Kasumi-1 (cell line): Measurements from ENCODE around the gene GNA14.
"Not testable (repeated sequence)": the region's sequence is repeated elsewhere in the genome, so short reads cannot be mapped to it uniquely, and the experiment has no call there.

ENCODE experiments used
- DNase-seq, 2 experiments: peaks; one replicate each; lab custom pipeline; 2025; lab: John Stamatoyannopoulos, UW

GNA14 gene

DNA sequence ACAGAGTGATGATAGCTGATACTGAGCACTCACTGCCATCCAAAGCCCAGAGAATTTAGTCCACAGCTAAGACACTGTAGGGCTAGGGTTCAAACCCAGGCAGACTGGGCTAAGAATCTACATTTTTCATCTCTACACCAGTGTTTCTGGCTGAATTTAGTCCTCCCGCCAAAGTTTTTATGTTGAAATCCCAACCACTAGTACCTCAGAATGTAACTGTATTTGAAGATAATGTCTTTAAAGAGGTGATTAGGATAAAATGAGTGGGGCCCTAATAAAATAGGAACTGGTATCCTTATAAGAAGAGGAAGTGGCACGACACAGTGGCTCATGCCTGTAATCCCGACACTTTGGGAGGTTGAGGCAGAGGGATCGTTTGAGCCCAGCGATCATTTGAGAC, 4.3 kb downstream of the GNA14 start:
- no peak for DNase-seq

DNA sequence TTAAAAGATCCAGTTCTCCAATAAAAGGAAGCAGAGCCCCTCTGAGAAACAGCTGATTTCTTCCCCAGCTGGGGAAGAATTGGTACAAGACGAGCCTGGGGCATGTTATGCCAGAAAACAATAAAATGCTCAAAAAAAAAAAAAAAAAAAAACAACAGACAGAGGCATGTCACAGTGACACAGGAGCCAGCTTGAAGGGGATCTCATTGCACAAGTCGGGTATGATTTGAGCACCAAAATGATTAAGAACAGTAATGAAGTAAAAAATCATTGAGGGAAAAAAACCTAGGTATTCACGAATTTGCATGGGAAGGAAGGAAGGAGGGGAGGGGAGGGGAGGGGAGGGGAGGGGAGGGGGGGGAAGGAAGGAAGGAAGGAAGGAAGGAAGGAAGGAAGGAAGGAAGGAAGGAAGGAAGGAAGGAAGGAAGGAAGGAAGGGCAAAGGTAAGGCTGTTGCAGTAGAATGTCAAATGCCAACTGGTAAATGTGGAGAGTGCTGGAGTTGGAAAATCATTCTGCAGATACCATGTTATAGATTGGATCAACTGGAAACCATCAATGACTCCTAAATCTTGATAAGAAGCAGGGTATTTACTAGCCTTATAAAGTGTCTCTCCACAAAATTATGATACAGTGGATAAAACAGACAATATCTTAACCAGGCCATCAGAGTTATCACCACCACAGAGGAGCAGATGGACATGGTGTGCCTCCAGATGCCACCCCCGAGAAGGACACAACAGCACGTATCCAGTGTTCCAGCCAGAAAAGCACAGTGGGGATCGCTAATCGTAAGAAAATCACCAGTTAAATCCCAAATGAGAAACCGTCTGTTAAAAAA, 7.2 kb downstream of the GNA14 start:
- DNase-seq, result no peak

DNA sequence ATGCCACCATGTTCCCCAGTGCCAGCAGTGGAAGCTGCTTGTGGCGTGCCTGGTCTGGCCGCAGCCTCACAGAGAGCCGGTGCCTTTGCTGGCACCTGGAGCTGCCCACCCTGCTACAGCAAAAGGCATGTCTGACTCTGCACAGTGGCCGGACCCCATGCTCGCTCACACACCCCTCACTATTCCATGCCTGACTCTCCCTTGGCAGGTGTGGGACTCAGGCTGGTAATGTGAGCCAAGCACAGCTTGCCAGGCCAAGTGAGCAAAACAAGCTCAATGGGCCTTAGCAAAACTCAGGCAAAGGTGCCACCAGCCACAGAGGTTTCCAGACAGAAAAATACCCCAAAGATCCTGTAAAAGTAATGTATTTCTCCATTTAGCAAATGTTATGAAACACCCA, 15.5 kb downstream of the GNA14 start:
- DNase-seq, result no peak

DNA sequence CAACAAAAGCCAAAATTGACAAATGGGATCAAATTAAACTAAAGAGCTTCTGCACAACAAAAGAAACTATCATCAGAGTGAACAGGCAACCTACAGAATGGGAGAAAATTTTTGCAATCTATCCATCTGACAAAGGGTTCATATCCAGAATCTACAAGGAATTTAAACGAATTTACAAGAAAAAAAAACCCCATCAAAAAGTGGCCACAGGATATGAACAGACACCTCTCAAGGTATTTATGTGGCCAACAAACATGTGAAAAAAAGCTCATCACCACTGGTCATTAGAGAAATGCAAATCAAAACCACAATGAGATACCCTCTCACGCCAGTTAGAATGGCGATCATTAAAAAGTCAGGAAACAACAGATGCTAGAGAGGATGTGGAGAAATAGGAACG, 19.3 kb downstream of the GNA14 start:
- DNase-seq, result not testable (repeated sequence)

DNA sequence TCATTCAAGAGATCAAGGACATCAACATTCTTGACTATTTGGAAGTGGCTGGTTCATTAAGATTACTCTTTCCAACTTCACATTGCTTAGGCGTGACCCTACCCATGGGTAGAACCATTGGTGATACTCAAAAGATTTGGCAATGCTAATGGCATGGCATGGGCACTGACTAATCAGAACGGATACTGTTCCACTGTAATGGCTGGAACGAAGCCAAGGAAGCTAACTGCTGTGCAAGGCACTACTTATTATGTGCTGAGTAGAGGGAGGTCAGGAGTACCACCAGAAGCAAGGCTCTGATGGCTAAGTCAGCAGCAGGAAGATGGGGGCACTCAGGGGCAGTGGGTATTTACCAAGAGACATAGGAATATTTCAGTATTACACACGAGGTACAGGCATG, 31.9 kb downstream of the GNA14 start:
- no peak for DNase-seq

DNA sequence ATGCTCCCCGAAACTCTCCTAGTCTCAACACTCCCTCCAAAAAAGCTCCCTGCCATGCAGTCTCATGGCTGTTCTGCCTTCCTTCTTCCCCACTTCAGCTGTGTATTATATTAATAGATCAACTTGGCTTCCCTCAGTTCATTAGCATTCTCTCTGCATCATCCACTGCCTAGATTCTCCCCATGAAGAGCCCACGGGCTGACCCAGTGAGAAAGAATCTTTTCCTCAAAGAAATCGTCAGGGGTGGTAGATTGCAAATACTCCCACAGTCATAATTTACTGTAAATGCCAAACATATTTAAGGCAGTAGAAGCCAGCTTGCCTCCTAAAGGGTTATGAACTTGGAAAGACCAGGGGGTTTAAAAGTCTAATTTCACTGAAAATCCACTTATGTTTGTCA, 33.5 kb downstream of the GNA14 start:
- no peak for DNase-seq

DNA sequence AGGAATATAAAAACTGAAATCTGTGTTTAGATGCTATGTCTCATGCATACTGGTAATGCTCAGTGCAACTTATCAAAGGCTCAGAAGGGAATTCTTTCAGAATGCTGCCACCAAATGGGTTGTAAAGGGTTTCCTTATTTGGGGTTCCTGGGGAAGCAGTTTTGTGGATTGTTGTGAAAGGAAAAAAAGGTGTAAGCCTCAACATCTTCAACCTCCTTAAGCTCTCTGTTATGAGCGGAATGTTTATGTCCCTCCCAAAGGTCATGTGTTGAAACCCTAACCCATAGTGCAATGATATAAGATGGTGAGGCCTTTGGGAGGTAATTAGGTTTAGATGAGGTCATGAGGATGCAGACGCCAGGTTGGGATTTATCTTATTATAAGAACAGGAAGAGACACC, 41.6 kb downstream of the GNA14 start:
- no peak for DNase-seq

DNA sequence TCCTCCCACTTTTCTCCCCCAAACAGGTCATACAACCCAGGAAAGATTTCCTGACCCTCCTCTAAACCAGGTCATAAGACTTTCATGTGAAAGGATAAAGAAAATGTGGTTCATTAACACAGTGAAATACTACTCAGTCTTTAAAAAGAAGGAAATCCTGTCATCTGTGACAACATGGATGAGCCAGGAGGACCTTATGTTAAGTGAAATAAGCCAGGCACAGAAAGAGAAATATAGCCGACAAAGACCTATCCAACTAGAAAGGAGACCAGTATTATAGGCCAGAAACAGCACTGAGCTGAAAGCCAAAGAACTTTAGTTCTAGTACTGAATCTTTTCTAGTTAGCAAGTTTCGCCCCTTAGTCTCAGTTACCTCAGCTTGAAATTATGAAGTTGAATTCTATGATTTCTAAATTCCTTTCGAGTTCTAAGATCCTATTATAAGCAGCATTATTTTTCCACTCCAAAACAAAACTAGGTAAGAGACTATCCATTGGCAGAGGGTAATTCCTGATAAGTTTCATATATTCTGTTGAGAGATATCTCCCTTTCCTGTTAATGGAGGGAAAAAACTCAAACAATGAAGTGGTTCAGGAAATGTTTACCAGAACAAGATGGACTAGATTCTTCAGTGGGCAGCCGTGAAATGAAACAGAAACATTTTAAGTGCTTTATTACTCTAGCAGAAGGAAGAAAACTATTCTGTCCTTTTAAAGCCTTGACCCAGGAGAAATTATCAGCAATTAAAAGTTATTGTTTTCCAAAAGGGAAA, 42.5 kb downstream of the GNA14 start:
- no peak for DNase-seq

DNA sequence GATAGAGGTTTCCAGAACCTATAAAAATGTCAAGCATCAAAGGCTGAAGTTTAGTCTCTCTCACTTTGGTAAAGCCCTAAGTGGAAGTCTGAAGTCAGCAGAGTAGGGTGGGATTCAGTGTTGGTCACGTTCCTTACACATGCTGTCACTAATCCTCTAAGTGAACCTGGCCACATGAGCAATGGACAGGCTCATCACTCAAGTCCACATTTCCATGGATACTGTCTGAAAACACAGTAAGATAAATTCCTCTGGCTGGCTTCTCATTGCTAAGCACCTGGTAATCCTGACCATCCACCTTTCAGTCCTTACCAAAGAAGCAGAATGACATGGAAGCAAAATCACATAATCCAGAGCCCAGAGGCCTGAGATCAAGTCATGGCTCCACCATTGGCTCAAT, 43.8 kb downstream of the GNA14 start:
- DNase-seq, result no peak

DNA sequence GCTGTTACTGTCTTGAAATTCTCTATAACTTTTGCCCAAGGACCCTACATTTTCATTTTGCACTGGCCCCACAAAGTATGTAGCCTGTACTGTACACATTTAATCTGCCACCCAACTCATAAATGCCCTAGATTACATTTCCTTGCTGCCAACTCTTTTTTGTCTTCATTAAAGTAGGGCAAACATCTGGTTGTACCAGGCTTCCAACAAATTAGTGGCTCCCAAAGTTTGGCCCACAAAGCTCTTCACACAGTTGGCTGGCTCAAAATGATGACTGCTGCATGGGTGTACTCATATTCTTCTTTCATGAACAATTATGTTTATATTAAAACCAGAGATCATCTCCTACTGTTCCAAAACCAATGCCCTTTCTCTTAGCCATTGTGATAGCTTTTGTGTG, 45.3 kb downstream of the GNA14 start:
- no peak for DNase-seq

DNA sequence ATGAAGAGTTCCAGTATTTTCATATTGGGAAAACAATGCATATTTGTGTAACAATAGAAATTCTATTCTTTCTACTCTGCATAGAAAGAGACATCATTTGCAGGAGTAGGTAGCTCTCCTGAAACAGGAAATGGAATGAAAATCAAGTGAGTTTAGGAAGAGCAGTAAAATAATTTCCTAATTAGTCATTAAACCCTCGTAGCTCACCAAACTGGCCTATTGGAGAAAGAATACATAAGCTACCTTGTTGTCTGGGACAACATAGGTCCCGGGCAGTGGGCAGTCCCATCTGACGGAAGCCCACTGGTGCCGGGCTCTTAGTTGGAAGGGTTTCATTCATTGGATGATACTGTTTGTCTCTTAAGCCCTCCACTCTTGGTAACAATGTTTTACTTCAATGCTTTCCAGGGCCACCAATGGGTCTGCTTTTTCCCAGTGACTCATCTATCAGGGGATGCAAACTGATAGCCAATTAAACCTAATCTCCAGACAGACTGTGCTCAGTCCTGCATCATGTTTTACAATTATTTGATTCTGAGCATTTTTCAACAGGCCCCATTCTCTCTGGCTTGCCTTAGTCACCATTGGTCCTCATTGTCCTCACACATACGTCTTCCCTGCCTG, 46.5 kb downstream of the GNA14 start:
- no peak for DNase-seq

DNA sequence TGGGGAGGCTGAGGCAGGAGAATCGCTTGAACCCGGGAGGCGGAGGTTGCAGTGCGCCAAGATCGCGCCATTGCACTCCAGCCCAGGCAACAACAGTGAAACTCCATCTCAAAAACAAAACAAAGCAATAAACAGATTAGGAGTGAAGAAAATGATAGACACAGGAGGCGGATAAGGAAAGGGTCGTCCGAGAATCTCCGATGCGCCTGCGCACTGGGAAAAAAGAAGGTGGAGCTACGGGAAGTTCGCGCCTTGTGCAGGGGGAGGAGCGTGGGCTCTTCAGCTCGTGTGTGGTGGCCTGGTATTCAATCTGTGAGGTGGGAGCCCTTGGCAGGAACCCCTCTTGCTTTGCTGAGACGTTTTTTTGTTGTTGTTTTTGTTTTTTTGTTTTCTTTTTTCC, 47.3 kb downstream of the GNA14 start:
- DNase-seq, result no peak

DNA sequence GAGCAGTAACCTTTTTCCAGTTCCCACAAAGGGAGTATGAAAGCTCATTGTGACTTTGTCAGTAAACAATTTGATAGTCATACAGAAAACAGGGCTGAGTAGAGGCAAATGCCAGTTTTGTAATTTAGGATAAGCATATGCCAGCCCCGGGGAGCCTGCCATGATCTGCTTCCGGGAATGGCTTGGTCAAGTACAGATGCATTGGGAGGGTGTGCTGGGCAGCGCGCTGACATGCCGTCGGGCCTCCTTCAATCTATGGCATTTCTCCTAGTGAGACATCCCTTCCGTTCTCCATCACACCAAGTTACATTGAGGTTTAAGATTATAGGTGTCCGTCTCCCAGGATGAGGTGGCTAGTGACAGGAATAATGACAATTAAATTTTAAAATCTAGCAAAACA, 48.6 kb downstream of the GNA14 start:
- DNase-seq, result no peak

DNA sequence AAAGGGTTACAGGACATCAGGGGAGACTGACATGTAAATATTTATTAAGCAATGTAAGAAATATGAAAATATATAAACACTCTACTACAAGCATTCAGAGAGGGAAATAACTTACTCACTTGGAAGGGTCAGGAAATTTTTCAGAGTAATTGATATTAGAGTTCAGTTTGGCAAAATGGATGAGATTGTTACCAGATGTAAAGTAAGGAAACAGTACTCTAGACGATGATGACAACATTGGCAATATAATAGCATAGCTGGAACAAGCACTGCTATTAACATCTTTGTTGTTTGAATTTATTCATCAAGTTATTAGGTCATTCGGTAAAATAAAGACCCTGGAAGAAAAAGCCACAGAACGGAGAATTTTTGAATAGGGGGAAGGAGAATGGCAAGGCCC, 49.1 kb downstream of the GNA14 start:
- no peak for DNase-seq

DNA sequence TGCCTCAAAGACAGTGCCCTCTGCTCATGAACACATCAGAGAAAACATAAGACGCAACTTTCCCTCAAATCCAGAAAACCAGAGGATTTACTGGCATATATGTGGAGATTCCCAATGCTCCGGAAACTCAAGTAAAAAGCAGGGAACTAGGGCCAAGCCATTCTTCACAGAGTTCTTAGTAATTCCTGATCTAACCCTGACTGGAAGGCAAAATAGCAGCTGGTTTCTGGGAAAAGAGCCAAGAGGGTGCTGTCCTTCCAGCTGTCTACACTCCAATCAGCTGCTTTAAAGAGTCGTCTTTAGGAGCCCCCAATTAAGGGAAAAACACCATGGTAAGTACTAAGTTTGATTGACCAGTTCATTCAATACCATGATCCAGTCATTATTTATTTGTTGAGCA, 49.6 kb downstream of the GNA14 start:
- DNase-seq, result no peak

DNA sequence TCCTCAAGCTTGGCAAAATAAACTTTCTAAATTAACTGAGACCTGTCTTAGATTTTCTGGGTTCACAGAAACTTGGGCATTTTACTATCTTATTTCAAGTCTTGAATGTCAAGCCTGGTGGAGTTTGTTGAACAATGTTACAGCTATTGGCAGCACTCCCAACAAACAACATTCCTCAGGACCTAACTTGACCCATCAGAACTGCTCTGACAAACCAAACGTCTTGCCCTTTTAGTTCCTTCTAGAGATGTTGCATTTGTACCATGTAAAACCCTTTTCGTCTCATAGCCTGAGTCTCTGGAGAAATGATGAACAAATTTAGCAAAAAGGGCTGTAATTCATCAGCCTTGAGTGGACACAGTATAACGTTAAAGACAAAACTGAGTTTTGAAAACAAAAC, 51.1 kb downstream of the GNA14 start:
- DNase-seq, result no peak

DNA sequence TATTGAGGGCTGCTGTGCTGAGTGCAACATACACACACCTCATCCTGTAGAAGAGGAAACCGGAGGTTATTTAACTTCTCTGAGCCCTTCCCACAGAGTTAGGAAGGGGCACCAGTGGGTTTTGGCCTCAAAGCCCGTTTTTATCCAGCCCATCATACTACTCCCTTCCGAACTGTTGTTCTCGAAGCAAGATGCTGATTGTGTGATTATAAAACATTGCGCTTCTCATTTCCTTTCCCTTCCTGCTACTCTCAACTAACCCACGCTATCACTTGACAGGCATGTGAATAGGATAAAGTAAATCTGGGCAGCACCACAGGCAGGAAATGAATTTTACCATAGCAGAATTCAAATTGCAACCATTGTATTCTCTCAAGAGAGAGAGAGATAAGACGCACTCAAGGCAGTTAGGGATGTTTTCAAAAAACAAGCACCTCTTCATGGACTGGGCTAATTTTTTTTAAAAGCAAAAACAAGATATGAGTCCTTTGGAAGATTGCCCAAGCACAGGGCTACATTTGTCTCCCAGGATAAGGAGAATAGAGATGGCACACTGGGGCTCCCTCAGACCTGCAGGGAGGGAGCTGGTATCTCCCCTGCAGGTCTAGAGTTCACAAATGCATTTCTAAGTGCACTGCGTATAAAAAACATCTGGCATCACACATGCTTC, 52.6 kb downstream of the GNA14 start:
- peak; percentile 61 to 66 for DNase-seq

DNA sequence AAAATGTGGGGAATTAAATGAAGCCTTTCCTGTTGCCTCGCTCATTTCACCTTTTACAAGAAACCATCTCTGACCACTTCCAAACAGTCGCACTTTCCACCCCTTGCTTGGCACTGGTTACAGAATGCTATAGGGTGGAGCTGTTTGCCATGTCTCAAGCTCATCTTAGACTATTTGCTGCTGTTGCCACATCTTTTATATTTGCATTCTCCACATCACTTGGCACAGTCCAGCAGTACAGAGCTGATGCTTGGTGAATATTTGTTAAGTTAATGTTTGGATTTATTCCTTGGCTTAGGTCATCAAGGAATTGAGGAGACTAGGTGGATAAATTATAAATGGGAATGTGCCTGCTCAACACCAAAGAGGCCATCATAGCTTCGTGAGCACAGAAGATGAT, 53.2 kb downstream of the GNA14 start:
- no peak for DNase-seq

DNA sequence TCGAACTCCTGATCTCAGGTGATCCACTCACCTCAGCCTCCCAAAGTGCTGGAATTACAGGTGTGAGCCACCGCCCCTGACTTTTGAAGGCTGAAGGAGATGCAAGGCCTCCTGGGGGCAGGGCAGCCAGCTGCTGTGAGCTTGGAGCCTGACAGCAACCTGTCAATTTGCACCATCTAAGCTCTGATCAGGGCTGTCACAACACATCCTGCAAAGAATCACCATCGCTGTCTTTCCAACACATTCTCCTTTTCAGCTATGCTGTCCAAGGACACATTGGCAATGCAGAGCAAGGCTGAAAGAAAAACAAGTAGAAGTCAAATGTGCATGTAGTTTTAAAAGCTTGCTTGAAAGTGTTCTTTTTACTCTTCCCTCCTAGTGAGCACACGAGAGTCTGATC, 54.6 kb downstream of the GNA14 start:
- DNase-seq, result no peak

DNA sequence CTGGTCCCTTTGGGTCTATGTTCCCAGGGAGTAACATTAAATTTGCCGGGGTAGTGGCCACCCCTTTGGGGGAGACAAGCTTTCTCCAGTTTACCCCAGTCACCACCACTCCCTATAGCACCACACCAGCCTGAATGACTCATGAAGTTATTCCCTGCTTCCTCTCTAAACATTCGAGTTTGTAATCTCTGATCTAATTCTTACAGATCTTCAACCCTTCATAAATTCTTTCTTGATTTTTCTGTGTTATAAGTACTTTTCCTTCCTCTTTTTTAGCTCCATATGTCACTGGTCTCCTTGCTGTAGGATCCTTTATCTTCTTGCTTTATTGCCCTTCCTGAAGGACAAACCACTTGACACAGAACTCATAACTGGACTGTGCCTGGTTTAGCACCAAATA, 55.6 kb downstream of the GNA14 start:
- peak; percentile 48 to 70 for DNase-seq

DNA sequence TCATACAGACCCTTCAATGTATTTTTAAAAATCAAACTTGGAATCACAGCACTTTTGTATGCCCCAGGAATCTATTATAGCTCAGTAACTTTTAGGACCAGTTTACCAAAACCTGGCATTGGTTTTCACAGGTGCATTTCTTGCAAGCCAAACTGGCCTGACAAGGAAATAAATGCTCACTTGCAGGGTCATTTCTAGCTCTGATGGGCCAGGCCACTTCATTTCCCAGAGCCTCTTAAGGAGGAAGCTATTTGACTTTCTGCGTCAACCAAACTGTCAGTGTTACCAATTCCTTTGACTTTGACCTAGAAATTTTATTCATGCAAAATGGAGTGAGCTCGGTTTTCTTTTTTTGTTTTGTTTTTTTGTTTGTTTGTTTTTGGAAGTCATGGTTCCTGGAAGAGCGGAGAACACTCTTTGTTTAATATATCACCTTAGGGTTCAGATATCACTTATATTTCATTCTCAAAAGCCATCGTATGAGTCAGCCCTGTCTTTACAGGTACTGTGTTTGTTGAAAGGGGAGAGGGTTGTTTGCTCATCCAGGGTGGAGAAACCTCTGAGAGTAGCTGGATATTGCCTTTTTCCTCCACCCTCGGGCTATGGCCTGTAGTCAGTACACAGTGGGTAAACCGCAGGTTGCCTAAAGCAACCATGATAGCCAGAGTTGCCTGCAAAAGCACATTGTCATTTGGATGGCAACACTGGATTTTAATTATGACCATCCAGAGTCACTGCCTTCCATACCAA, 58.9 kb downstream of the GNA14 start:
- no peak for DNase-seq
